Memory B cell (primary cell): ENCODE results near the gene UBE2S.

Experiments
- ATAC-seq: fragments of 150-1000 bp; cut with Tn5 transposase; 2 replicates; pipeline ENCODE4 v1.10.0; 2021; ENCODE audit warnings: low read depth, mild to moderate bottlenecking, moderate library complexity
- DNase-seq, 2 donors: peaks; one replicate each; pipeline ENCODE4 v3.0.0; 2022; ENCODE audit warnings: low spot score in 2 of 2
- H3K27ac Mint-ChIP-seq: one replicate; pipeline ENCODE4 v1.8.0; 2022; ENCODE audit warnings: mild to moderate bottlenecking, moderate library complexity, mixed read lengths
- H3K27me3 Mint-ChIP-seq: one replicate; pipeline ENCODE4 v1.8.0; 2022; ENCODE audit warnings: mixed read lengths
- H3K36me3 Mint-ChIP-seq: one replicate; pipeline ENCODE4 v1.8.0; 2022; ENCODE audit warnings: mild to moderate bottlenecking, mixed read lengths
- H3K4me1 Mint-ChIP-seq: one replicate; pipeline ENCODE4 v1.8.0; 2022; ENCODE audit warnings: mixed read lengths
- H3K4me3 Mint-ChIP-seq: one replicate; pipeline ENCODE4 v1.8.0; 2022; ENCODE audit warnings: mild to moderate bottlenecking, moderate library complexity, mixed read lengths
- H3K9me3 Mint-ChIP-seq: one replicate; pipeline ENCODE4 v1.8.0; 2022; ENCODE audit warnings: mixed read lengths

The UBE2S gene

DNA sequence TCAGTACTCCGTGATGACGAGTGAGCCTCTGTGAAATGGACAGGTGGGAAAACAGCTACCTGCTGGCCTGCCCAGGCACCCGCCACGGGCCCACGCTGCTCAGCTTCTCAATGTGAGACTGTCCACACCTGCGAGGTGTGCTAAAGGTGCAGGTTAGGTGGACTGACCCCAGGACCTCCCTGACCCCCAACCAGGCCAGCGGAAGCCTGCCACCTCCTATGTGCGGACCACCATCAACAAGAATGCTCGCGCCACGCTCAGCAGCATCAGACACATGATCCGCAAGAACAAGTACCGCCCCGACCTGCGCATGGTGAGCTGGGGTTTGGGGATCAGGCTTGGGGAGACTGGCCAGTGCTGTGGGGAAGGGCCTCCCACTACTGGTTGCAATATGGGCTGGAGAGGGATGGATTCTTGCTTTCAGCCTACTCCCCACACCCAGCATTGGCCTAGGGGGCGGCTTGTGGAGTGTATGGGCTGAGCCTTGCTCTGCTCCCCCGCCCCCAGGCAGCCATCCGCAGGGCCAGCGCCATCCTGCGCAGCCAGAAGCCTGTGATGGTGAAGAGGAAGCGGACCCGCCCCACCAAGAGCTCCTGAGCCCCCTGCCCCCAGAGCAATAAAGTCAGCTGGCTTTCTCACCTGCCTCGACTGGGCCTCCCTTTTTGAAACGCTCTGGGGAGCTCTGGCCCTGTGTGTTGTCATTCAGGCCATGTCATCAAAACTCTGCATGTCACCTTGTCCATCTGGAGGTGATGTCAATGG is 19.7 kb downstream of the UBE2S start:
- peaks cover 47% of the 10 kb centered on the region for H3K4me1 Mint-ChIP-seq

GRCh38 chr19:55386493-55386971 is 21.1 kb downstream of the UBE2S start:
- ATAC-seq (no peak), DNase-seq (no peak)
- Mint-ChIP-seq H3K9me3 (no peaks in the 10 kb centered on the region), H3K36me3 (peaks cover 16% of the 10 kb centered on the region), H3K4me1 (peaks cover 53% of the 10 kb centered on the region), H3K4me3 (peak overlapping the region; percentile 100), H3K27me3 (no peaks in the 10 kb centered on the region), H3K27ac (peak overlapping the region; percentile 98)

More for the DNA sequence above, 19.7 kb downstream of the UBE2S start:
- no peaks in the 10 kb centered on the region for H3K9me3 Mint-ChIP-seq
- no peaks in the 10 kb centered on the region for H3K27me3 Mint-ChIP-seq
- peak overlapping the region; percentile 45 for H3K27ac Mint-ChIP-seq
- ATAC-seq (no peak), DNase-seq (no peak)
- peaks cover 15% of the 10 kb centered on the region for H3K36me3 Mint-ChIP-seq
- peak overlapping the region; percentile 100 for H3K4me3 Mint-ChIP-seq

DNA sequence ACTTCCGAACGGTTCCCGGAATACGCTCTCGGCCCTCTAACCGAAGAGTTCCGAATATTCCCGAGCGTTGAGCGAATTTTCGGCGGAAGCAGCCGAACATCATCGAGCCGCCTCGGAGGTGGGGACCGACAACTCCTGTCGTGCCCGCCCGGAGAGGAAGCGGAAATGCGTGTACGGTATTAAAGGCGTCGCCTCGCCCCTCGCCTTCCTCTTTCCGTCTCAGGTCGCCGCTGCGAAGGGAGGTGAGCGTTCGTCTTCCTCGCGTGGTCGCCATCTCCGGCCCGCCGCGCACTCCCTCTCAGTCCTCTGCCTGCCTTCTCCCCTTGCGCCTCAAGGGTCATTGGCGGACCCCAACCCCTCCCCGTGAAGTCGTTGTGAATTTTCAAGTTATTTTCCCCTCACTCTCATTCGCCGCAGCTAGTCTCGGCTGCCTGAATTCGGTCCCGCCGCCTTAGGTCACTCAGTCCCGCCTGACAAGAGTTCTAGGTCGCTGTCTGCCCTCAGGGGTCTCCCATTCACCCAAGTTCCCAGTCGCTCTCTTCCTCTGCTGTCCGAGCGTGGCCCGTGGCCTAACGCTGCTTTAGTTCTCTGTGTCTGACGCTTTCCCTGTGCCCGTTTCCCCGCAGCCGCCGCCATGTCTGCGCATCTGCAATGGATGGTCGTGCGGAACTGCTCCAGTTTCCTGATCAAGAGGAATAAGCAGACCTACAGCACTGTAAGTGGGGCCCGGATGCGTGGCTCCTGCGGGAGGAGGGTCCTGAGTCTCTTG is 21.7 kb downstream of the UBE2S start, which contains the start of gene RPL28:
Gene RPL28 (plus strand): TSS at position 209 of the 769 bp plus-strand sequence. CDS start 426 bp downstream, at position 635.
- peaks cover 53% of the 10 kb centered on the region for H3K4me1 Mint-ChIP-seq
- H3K4me3 Mint-ChIP-seq, result peak within 1 kb of the TSS; percentile 100
- peak within 1 kb of the TSS; percentile 98 for H3K27ac Mint-ChIP-seq
- peak; percentile 98 for DNase-seq
- peak; percentile 78 for ATAC-seq
- H3K36me3 Mint-ChIP-seq, result peaks cover 18% of the 10 kb centered on the region
- H3K9me3 Mint-ChIP-seq, result no peaks in the 10 kb centered on the region
- no peaks in the 10 kb centered on the region for H3K27me3 Mint-ChIP-seq

DNA sequence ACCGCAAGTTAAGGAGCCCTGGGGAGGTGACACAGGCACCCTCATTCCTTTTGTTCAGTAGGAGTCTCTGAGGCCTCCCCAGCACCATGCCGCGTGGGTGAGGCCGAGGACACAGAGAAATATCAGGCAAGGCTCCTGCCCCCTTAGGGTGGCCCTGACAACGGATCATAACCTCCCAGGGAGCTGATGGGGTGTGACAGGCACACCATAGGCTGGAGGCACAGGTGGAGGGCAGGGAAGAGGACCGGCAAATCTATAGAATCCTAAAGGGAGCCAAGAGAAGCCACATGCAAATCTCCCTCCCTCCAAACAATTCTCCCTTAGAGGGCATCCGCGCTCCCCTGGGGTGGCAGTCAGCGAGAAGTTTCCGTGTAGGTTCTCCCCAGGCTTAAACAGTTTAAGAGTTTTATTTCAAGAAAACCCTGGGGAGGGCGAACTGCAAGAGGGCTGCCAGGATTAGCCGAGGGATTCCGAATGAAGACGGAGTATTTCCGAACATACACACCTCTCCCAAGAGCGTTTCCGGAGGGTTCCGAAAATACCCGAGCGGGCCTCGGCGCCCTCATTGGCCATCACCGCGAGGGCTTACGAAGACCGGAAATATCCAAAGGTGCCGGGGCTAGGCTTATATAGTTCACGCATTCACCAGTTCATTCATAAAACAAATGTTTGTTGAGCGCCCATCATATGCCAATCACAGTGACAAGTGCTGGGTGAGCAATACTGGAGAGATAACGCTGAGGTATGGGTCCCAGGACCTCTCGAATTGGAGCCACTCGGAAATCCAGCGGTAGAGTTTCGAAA is 22.5 kb downstream of the UBE2S start:
- H3K4me1 Mint-ChIP-seq, result peaks cover 47% of the 10 kb centered on the region
- peaks cover 13% of the 10 kb centered on the region for H3K36me3 Mint-ChIP-seq
- H3K4me3 Mint-ChIP-seq, result peak overlapping the region; percentile 100
- H3K9me3 Mint-ChIP-seq, result no peaks in the 10 kb centered on the region
- no peaks in the 10 kb centered on the region for H3K27me3 Mint-ChIP-seq
- peak; percentile 66 for ATAC-seq
- H3K27ac Mint-ChIP-seq, result peak overlapping the region; percentile 98
- peak; percentile 87 to 89 for DNase-seq

GRCh38 chr19:55384131-55384919 is 23.3 kb downstream of the UBE2S start, which contains the start of gene TMEM238:
TSS of gene TMEM238 (minus strand) at chr19:55384292. CDS start at chr19:55384259, 33 bp downstream.
- DNase-seq, result peak in 1 of 2 donors; percentile 68
- peak within 1 kb of the TSS; percentile 100 for H3K4me3 Mint-ChIP-seq
- peaks cover 11% of the 10 kb centered on the region for H3K36me3 Mint-ChIP-seq
- peak; percentile 12 for ATAC-seq
- H3K9me3 Mint-ChIP-seq, result no peaks in the 10 kb centered on the region
- peaks cover 41% of the 10 kb centered on the region for H3K4me1 Mint-ChIP-seq
- no peaks in the 10 kb centered on the region for H3K27me3 Mint-ChIP-seq
- peak within 1 kb of the TSS; percentile 98 for H3K27ac Mint-ChIP-seq

DNA sequence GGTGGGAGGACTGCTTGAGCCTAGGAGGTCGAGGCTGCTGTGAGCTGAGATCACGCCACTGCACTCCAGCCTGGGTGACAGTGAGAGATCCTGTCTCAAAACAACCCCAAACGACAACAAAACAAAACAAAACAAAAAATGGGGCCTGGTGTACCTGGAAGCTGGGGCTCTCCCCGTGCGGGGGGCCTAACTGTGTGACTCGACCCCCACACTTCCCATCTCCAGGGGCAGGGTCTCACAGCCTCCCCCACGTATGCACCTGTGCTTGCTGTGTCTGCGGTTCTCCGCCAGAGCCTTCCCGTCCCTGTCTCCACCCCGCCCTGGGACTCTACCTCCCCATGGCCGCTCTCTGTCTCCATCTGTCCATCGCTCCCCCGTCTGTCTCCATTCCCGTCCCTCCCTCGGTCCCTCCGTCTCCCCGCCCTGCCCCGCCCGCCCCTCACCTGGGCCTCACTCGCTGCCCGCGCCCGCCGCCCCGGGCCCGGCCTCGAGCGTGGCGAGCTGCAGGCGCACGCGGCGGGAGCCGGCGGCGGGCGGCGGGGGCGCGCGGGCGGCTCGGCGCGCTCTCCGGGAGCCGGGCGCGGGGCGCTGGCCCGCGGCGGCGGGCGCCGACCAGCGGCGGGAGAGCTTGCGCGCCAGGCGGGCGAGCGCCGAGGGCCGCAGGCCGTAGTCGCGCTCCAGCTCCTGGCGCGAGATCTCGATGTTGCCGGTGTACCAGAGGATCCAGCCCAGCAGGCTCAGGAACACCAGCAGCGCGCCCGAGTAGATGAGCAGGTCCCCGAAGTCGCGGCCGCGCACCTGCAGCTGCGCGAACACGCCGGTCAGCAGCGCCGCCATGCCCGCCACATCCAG is 24.1 kb downstream of the UBE2S start:
- peaks cover 36% of the 10 kb centered on the region for H3K4me1 Mint-ChIP-seq
- H3K36me3 Mint-ChIP-seq, result peaks cover 10% of the 10 kb centered on the region
- H3K27ac Mint-ChIP-seq, result peak overlapping the region; percentile 55
- no peaks in the 10 kb centered on the region for H3K27me3 Mint-ChIP-seq
- ATAC-seq (peak; percentile 9), DNase-seq (no peak)
- peak overlapping the region; percentile 84 for H3K4me3 Mint-ChIP-seq
- no peaks in the 10 kb centered on the region for H3K9me3 Mint-ChIP-seq

DNA sequence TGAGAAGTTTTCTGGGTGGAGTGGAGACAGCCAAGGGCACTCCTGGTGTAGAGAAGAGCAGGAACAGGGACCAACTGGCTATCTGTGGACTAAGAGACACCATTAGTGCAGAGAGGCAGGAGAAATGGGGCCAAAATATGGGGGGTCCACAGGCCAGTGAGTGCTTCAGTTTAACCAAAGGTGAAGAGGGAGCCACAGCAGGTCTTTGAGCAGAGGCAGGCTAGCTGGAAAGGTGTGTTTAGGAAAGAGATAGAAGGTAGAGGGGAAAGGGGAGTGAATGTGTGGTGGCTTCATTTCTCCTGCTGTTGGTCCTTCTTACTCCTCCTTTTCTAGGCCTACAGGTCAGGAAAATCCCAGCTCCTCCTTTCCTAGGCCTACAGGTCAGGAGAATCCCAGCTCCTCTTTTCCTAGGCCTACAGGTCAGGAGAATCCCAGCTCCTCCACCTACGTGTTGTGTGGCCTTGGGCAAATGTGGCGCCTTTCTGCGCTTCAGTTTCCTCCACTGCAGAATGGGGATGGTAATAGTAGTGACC is 25.0 kb downstream of the UBE2S start:
- Mint-ChIP-seq H3K4me3 (peak overlapping the region; percentile 84), H3K27me3 (peaks cover 2% of the 10 kb centered on the region), H3K27ac (no peak overlapping the region), H3K36me3 (peaks cover 10% of the 10 kb centered on the region), H3K4me1 (peaks cover 30% of the 10 kb centered on the region), H3K9me3 (no peaks in the 10 kb centered on the region)
- no peak for ATAC-seq
- no peak for DNase-seq

GRCh38 chr19:55382013-55382412 is 25.6 kb downstream of the UBE2S start:
- H3K27me3 Mint-ChIP-seq, result peaks cover 2% of the 10 kb centered on the region
- peaks cover 10% of the 10 kb centered on the region for H3K36me3 Mint-ChIP-seq
- no peak for ATAC-seq
- H3K9me3 Mint-ChIP-seq, result no peaks in the 10 kb centered on the region
- H3K4me3 Mint-ChIP-seq, result peak overlapping the region; percentile 84
- H3K27ac Mint-ChIP-seq, result no peak overlapping the region
- no peak for DNase-seq
- H3K4me1 Mint-ChIP-seq, result peaks cover 27% of the 10 kb centered on the region

DNA sequence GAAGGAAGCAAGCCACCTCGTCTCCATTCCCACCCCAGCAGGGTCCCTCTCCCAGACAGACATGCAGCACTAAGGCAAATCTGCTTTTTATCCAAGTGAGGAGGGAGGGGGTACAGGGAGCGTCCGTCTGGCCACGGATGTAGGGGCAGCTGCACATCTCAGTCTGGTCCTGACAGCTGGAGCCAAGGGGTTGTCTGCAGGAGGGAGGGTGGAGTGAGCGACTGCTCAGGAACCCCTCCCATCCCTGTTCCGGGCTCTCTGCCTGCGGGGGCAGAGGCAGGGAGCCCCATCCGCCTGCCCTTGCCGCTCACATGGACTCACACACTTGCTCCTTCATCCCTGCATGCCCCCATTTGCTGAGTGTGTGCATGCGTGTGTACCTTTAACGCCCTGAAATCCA is 28.4 kb downstream of the UBE2S start:
- H3K4me3 Mint-ChIP-seq, result no peak overlapping the region
- H3K9me3 Mint-ChIP-seq, result no peaks in the 10 kb centered on the region
- peaks cover 13% of the 10 kb centered on the region for H3K4me1 Mint-ChIP-seq
- DNase-seq, result no peak
- H3K36me3 Mint-ChIP-seq, result peaks cover 8% of the 10 kb centered on the region
- no peak overlapping the region for H3K27ac Mint-ChIP-seq
- peaks cover 11% of the 10 kb centered on the region for H3K27me3 Mint-ChIP-seq
- ATAC-seq, result no peak

GRCh38 chr19:55377356-55378131 is 30.0 kb downstream of the UBE2S start:
- Mint-ChIP-seq H3K9me3 (no peaks in the 10 kb centered on the region), H3K4me1 (peaks cover 13% of the 10 kb centered on the region), H3K36me3 (peaks cover 8% of the 10 kb centered on the region), H3K4me3 (no peak overlapping the region), H3K27ac (no peak overlapping the region), H3K27me3 (peaks cover 18% of the 10 kb centered on the region)
- DNase-seq, result no peak
- ATAC-seq, result no peak

- Mint-ChIP-seq H3K9me3 (no peaks in the 10 kb centered on the region), H3K36me3 (peaks cover 3% of the 10 kb centered on the region), H3K4me1 (peaks cover 7% of the 10 kb centered on the region), H3K27me3 (peaks cover 24% of the 10 kb centered on the region), H3K4me3 (no peak within 1 kb of the TSS), H3K27ac (no peak within 1 kb of the TSS)
- ATAC-seq, result no peak
- DNase-seq, result no peak
Observed at GRCh38 chr19:55376241-55376933, 31.2 kb downstream of the UBE2S start, which contains the start of gene TMEM190. TSS of gene TMEM190 (plus strand) at chr19:55376826. CDS start at chr19:55376854, 28 bp downstream.
